Measurements from ENCODE around the gene CST4. TPM values are rescaled to one million over a fixed set of nuclear protein-coding genes. Genes with fewer than 3 reads are reported as not detected.

CST4 gene
- total and polyA plus RNA-seq, 2 donors (not counting 3 experiments of a cell fraction or from before 2014, with no cell fraction given) = not detected

- ChIA-PET POLR2A (no interaction called here), CTCF (interaction anchor here (1.0 to 2.7 kb wide), 2 partner anchors 11 to 13 kb away, joined by 5 to 10 read pairs; partner anchors contain the start of gene CST3)
- TF ChIP-seq POLR2A (IDR thresholded peaks at IDR 0.05; ENCODE audit: low read depth, low read length) (no peak), MYC (IDR thresholded peaks at IDR 0.05; ENCODE audit: low read depth, low read length) (no peak), EZH2 (IDR thresholded peaks at IDR 0.05; ENCODE audit: borderline replicate concordance, low read depth, low read length, severe bottlenecking) (no peak), POLR2AphosphoS5 (IDR thresholded peaks at IDR 0.05; ENCODE audit: insufficient read depth, low read depth, low read length) (no peak), FOS (IDR thresholded peaks at IDR 0.05; ENCODE audit: borderline replicate concordance, insufficient read depth, low read length) (no peak), GATA2 (IDR thresholded peaks at IDR 0.05; ENCODE audit: insufficient read depth, insufficient read length, low read depth, low read length) (no peak), CTCF (IDR thresholded peaks at IDR 0.05; ENCODE audit: extremely low read depth in 1 of 2, insufficient read depth in 1 of 2, low read depth in 1 of 2, low read length in 2 of 2) (no peak), JUN (IDR thresholded peaks at IDR 0.05; ENCODE audit: borderline replicate concordance, insufficient read depth, insufficient read length, low read depth) (no peak), MAX (IDR thresholded peaks at IDR 0.05; ENCODE audit: insufficient read depth, insufficient read length) (no peak)
- no peaks in the 10 kb centered on the region for H3K36me3 ChIP-seq (ENCODE audit: control insufficient read depth in 2 of 2, extremely low read depth in 1 of 2, insufficient read depth in 2 of 2, low read length in 2 of 2)
- dilution Hi-C loops (cut with MboI; ENCODE audit: extremely low pct_ligation_motif_present, low sequenced_read_pairs) (no loop called here), intact Hi-C loops (cut with micrococcal nuclease) (no loop called here)
- no TSS peak for BruUV-seq (replicated peaks)
- no peaks in the 10 kb centered on the region for H3K9me1 ChIP-seq (replicated peaks; ENCODE audit: control insufficient read depth, extremely low read depth, insufficient read depth, low read length)
- no peak overlapping the region for H3K27ac ChIP-seq (ENCODE audit: insufficient read depth, low read depth, low read length)
- H3K4me1 ChIP-seq (ENCODE audit: control insufficient read depth, extremely low read depth, insufficient read depth, low read length) = peaks cover 2% of the 10 kb centered on the region
- H3K4me2 ChIP-seq (ENCODE audit: insufficient read depth, low read length) = no peak overlapping the region
- H3K9me3 ChIP-seq (replicated peaks; ENCODE audit: control insufficient read depth, insufficient read depth, low read length) = no peaks in the 10 kb centered on the region
- no peak overlapping the region for H2AFZ ChIP-seq (ENCODE audit: low read depth, low read length)
- no peaks in the 10 kb centered on the region for H4K20me1 ChIP-seq (replicated peaks; ENCODE audit: control insufficient read depth, extremely low read depth, insufficient read depth, low read length)
- no peak overlapping the region for H3K4me3 ChIP-seq (replicated peaks in 1 of 3; ENCODE audit: insufficient read depth in 1 of 3, low read depth in 1 of 3, low read length in 3 of 3)
- FAIRE-seq (no peak), DNase-seq (ENCODE audit: low read depth, low spot score) (no peak)
- no peak overlapping the region for H3K9ac ChIP-seq (replicated peaks; ENCODE audit: extremely low read depth, insufficient read depth, low read length)
- no peaks in the 10 kb centered on the region for H3K79me2 ChIP-seq (ENCODE audit: control insufficient read depth, insufficient read depth, low read length)
- no peaks in the 10 kb centered on the region for H3K27me3 ChIP-seq (ENCODE audit: control insufficient read depth in 2 of 2, insufficient read depth in 2 of 2, low read length in 2 of 2)
These were observed 39.6 kb downstream of the CST4 start for GRCh38 chr20:23649242-23649641.
